Kidney epithelial cell (primary cell): ENCODE data around the gene CSNK1D. TPM values are rescaled to one million over a fixed set of nuclear protein-coding genes. Genes with fewer than 3 reads are reported as not detected.
"Not testable (repeated sequence)": the region's sequence is repeated elsewhere in the genome, so short reads cannot be mapped to it uniquely, and the experiment has no call there.

Experiments
- DNase-seq: peaks from one replicate; pipeline ENCODE4 v3.0.0-alpha.2; 2010; ENCODE audit warnings: low read depth
- H3K27me3 ChIP-seq: 2 replicates; pipeline ENCODE4 v1.6.0; 2011; ENCODE audit warnings: low read length; ENCODE audit not compliant: control insufficient read depth, insufficient read depth
- H3K36me3 ChIP-seq: 2 replicates; pipeline ENCODE4 v1.5.1; 2011; ENCODE audit warnings: low read length; ENCODE audit not compliant: control insufficient read depth, insufficient read depth
- H3K4me3 ChIP-seq: 2 replicates; pipeline ENCODE4 v1.5.1; 2011; ENCODE audit warnings: low read depth, mild to moderate bottlenecking, control low read depth, low read length
- total RNA-seq: library from RNA; depleted of rRNA; stranded (reverse); fragments of >200 nt; gene quantifications from 2 replicates; pipeline ENCODE4 v1.2.3, GENCODE V29; 2015
- TF ChIP-seq, protein P1 (sequence below): IDR thresholded peaks from 2 replicates; pipeline ENCODE4 v1.5.1; 2011; ENCODE audit warnings: mild to moderate bottlenecking, moderate library complexity, low read length, control low read depth, inconsistent platforms; ENCODE audit not compliant: insufficient read depth, poor library complexity, severe bottlenecking

Gene CSNK1D
- total RNA-seq, 1 donor from 2014 or later: 61.7 TPM

DNA sequence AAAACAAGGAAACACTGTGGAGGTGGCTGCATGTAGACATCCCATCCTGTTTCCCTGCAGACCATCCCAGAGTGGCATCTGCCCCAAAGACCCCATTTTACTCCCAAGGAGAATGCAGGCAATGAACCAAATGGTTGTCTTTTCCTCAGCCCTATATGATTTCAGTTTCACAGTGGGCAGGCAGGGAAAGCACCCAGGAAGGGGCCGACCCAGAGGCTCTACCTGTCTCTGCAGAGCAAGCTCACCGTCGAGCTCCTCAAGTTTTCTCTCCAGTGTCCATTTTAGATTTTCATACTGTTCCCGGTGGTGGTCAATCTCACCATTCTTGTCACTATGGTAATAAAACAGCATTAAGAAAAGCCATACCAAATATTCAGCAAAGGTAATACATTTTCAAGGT lies 75.4 kb downstream of the CSNK1D start:
- no peak overlapping the region for H3K4me3 ChIP-seq
- no peak for DNase-seq
- H3K27me3 ChIP-seq: no peaks in the 10 kb centered on the region
- TF ChIP-seq, protein P1, sequence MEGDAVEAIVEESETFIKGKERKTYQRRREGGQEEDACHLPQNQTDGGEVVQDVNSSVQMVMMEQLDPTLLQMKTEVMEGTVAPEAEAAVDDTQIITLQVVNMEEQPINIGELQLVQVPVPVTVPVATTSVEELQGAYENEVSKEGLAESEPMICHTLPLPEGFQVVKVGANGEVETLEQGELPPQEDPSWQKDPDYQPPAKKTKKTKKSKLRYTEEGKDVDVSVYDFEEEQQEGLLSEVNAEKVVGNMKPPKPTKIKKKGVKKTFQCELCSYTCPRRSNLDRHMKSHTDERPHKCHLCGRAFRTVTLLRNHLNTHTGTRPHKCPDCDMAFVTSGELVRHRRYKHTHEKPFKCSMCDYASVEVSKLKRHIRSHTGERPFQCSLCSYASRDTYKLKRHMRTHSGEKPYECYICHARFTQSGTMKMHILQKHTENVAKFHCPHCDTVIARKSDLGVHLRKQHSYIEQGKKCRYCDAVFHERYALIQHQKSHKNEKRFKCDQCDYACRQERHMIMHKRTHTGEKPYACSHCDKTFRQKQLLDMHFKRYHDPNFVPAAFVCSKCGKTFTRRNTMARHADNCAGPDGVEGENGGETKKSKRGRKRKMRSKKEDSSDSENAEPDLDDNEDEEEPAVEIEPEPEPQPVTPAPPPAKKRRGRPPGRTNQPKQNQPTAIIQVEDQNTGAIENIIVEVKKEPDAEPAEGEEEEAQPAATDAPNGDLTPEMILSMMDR: no peak
- peaks cover 1% of the 10 kb centered on the region for H3K36me3 ChIP-seq

- no peak for DNase-seq
- Histone ChIP-seq H3K27me3 (no peaks in the 10 kb centered on the region), H3K36me3 (peaks cover 1% of the 10 kb centered on the region), H3K4me3 (no peak overlapping the region)
- TF ChIP-seq, protein P1: no peak
Measured at GRCh38 chr17:82195675-82196672, 77.5 kb downstream of the CSNK1D start.

- no peak overlapping the region for H3K4me3 ChIP-seq
- TF ChIP-seq, protein P1: no peak
- no peaks in the 10 kb centered on the region for H3K27me3 ChIP-seq
- peaks cover 1% of the 10 kb centered on the region for H3K36me3 ChIP-seq
- DNase-seq: no peak
Measured at GRCh38 chr17:82194765-82195164, 78.7 kb downstream of the CSNK1D start.

GRCh38 chr17:82193520-82194220 lies 79.8 kb downstream of the CSNK1D start:
- peaks cover 1% of the 10 kb centered on the region for H3K36me3 ChIP-seq

GRCh38 chr17:82193050-82193449 lies 80.5 kb downstream of the CSNK1D start:
- not testable (repeated sequence) for DNase-seq, H3K36me3 ChIP-seq, H3K4me3 ChIP-seq, H3K27me3 ChIP-seq

More at GRCh38 chr17:82193520-82194220, 79.8 kb downstream of the CSNK1D start:
- no peak for DNase-seq
- no peak overlapping the region for H3K4me3 ChIP-seq
- TF ChIP-seq, protein P1: no peak
- H3K27me3 ChIP-seq: no peaks in the 10 kb centered on the region

Other genes with a start within 250 kb of the CSNK1D start
- gene RAC3, start 242.0 kb downstream of the CSNK1D start, total RNA-seq: 57.4 and 64.1 TPM in 2 replicates
- gene DCXR, start 236.0 kb downstream of the CSNK1D start, total RNA-seq: 70.8 and 73.6 TPM in 2 replicates
- gene RFNG, start 221.9 kb downstream of the CSNK1D start, total RNA-seq: 72.3 and 112 TPM in 2 replicates
- gene GPS1, start 221.8 kb downstream of the CSNK1D start, total RNA-seq: 150 and 163 TPM in 2 replicates
- gene DUS1L, start 207.9 kb downstream of the CSNK1D start, total RNA-seq: 147 and 177 TPM in 2 replicates
- 202 and 249 TPM in 2 replicates for gene FASN, start 175.5 kb downstream of the CSNK1D start, total RNA-seq
- gene CCDC57, start 60.9 kb downstream of the CSNK1D start, total RNA-seq: 25.5 and 27.5 TPM in 2 replicates
- 83.4 and 85.3 TPM in 2 replicates for gene SLC16A3, start 44.7 kb downstream of the CSNK1D start, total RNA-seq
- 0.21 TPM in 1 of 2 replicates, not detected in the other for gene CD7, start 43.9 kb upstream of the CSNK1D start, total RNA-seq
- gene SECTM1, start 60.1 kb upstream of the CSNK1D start, total RNA-seq: 0.07 TPM in 1 of 2 replicates, not detected in the other
- gene TEX19, start 85.5 kb upstream of the CSNK1D start, total RNA-seq: not detected in 2 replicates
- not detected in 2 replicates for gene UTS2R, start 98.1 kb upstream of the CSNK1D start, total RNA-seq
- gene HEXD, start 144.6 kb upstream of the CSNK1D start, total RNA-seq: 18.5 and 21.6 TPM in 2 replicates
- 29.8 TPM in 2 replicates for gene OGFOD3, start 144.9 kb upstream of the CSNK1D start, total RNA-seq
- 76.0 and 106 TPM in 2 replicates for gene CYBC1, start 177.1 kb upstream of the CSNK1D start, total RNA-seq
- 59.9 and 76.3 TPM in 2 replicates for gene NARF, start 185.0 kb upstream of the CSNK1D start, total RNA-seq
- 42.5 and 57.7 TPM in 2 replicates for gene FOXK2, start 246.0 kb upstream of the CSNK1D start, total RNA-seq